CD4-positive, alpha-beta T cell treated with Interleukin-12 subunit alpha and Interleukin-12 subunit beta, for 1 hour (primary cell): ENCODE measurements around the gene ZNF385B.

Experiments
- DNase-seq: peaks from one replicate; pipeline ENCODE4 v3.0.0-alpha.2; 2020

Gene ZNF385B

DNA sequence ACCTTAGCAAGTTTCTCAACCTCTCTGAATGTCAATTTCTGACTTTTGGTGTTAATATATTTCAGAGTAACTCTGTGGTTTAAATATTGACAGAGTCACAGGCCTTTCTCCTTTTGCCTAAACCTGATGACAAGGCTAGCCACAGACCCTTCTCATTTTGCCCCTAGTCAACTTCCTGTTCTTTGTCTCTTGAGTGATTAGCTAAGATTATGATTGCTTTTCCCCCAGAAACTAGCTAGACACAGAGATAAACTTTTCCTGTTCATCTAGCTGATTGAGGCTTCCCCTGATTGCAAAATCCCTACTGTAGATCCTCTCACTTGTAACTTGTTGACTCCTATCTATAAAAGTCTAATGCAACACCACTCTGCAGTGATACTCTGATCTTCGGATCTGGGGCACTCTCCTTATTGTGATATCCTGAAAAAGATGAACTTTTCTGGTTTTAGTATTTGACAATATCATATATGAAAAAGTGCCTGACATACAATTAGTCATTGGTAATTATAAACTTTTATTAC, 241.4 kb downstream of the ZNF385B start:
- DNase-seq: no peak

DNA sequence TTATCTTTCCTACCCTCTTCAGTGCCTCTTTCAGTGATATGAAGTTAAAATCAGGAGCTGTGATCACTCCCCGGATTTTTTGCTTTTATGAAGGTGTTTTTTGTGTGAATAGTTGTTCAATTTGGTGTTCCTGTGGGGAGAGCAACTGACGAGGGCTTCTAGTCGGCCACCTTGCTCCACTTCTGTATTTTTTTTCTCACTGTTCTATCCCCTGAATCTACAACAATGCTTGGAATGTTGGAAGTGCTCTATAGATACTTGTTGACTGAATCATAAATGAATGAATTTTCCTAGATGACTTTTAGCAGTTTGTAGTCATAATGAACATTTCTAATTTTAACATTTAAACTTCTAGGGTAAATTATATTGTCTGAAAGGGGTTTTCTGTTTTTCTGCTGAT, 247.3 kb downstream of the ZNF385B start:
- no peak for DNase-seq

- DNase-seq: no peak
Observed at GRCh38 chr2:179613701-179614100, 247.7 kb downstream of the ZNF385B start.

DNA sequence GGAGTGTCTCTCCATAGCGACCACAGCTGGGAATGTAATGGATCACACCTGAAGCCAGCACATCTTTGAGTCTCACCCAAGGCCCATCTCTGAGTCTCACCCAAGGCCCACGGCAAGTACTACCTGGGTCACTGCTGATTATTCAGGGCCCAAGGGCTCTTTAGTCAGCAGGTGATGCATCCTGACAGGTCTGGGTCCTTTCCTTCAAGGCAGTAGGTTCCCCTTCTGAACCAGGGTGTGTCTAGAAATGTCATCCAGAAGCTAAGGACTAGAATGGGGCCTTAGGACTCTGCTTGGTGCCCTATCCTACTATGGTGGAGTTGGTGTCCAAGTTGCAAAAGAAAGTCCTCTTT, 248.1 kb downstream of the ZNF385B start:
- no peak for DNase-seq

DNA sequence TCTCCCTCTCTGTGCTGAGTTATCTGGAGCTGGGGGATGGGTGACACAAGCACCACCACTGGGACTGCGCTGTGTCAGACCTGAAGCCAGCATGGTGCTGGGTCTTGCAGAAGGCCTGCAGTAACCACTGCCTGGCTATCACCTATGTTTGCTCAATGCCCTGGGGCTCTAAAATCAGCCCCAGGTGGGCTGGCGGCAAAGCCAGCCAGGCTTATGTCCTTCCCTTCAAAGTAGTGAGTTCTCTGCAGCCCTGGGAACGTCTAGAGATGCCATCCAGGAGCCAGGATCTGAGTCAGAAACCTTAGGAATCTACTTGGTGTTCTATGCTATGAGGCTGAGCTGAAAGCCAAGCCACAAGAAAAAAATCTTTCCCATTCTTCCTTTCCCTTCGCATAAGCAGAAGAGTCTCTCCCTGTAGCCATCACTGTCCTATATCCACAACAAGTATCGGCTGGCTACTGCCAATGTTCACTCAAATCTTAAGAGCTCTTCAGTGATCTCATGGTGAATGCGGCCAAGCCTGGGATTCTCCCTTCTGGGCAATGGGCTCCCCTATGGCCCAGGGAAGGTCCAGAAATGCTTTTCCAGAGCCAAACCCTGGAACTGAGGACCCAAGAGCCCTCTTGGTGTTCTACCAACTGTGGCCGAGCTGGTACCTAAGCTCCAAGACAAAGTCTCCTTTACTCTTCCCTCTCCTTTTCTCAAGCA, 248.7 kb downstream of the ZNF385B start:
- DNase-seq: no peak

GRCh38 chr2:179612108-179612507, 249.3 kb downstream of the ZNF385B start:
- no peak for DNase-seq

DNA sequence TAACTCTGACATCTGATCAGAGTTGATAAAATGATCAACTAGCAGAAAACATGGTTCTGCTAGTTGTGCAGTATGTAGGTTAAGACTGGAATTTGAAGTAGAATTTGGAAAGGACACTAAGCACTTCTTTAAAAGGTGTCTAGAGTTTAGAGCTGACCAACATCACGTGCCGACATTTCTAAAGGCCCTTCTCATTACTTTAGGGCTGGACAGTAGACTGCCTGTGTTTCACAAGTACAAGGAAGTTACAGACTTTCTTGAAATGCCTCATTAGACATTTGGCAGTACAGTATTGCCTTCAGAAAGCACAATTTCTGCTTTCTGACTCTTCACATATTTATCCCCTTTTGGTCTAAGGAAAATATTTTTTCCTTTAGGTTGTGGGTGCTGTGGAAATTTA, 255.3 kb downstream of the ZNF385B start:
- DNase-seq: no peak

- no peak for DNase-seq
Observed at GRCh38 chr2:179605341-179605740, 256.1 kb downstream of the ZNF385B start.

GRCh38 chr2:179604598-179604997, 256.8 kb downstream of the ZNF385B start:
- no peak for DNase-seq

- DNase-seq: no peak
Observed at GRCh38 chr2:179602452-179602851, 259.0 kb downstream of the ZNF385B start.

DNA sequence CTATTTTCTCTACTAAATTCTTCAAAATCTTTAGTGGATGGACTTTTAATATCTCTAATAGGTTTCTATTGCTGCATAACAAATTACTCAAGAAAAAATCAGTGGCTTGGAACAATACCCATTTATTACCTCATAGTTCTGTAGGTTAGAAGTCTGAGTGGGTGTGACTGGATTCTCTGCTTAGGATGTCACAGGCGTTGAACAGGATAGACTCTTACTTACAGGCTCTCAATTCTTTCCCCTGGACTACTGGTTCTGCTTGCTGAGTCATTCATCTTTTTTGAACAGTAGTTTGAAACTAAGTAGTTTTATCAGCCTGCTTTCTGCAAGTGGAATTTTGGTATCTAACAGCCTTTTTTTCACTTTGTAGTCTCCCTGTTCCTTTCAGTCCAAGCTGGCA, 265.4 kb downstream of the ZNF385B start:
- DNase-seq: no peak

- DNase-seq: no peak
Observed at GRCh38 chr2:179595284-179595683, 266.1 kb downstream of the ZNF385B start.

DNA sequence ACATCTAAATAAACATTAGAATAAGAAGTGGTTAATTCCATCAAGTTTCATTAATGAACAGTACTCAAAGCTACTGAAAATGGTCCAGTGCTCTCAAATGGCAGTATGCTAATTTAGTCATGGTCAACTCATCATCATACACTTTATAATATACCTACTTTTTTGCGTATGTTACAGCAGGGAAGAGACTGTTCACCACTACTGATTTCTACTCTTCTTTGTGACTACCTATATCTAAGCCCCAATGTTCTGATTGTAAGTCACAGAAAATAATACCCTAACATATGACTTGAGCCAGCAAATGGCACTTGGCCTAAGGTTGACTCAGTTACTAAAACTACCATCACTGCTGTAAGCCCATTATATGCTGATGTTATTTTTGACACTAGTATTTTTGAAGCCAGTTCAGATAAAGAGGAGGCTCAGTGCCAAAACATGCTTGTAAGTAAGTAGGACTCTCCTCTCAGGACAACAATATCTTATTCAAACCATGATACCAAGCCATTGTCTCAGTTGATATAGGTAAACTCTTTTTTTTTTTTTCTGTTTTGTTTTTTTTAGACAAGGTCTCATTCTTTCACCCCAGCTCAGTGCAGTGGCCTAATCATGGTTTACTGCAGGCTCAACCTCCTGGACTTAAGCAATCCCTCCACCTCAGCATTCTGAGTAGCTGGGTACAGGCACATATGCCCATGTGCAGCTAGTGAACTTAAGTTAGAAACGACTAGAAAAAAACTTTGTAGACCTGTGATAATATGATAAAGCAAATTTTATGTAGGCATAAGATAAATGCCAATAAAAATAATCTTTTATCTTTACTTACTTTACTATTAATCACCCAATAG, 266.9 kb downstream of the ZNF385B start:
- DNase-seq: no peak

DNA sequence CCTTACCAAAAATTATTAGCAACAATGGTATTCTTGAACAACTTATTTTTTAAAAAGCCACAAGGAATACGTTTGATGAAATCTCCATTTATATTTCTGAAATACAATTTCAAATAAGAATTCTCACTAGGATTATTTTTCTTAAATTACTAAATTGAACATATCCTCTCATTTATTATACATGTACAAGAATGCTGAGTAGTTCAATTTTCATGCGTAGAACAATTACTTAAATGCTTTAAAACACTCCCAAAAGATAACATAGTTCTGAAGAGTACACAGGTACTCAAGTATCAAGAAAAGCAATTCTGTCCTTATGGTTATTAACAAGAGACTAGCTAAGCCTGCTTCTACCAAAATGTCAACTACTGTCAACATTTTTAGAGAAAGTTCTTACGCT, 268.1 kb downstream of the ZNF385B start:
- DNase-seq: no peak

DNA sequence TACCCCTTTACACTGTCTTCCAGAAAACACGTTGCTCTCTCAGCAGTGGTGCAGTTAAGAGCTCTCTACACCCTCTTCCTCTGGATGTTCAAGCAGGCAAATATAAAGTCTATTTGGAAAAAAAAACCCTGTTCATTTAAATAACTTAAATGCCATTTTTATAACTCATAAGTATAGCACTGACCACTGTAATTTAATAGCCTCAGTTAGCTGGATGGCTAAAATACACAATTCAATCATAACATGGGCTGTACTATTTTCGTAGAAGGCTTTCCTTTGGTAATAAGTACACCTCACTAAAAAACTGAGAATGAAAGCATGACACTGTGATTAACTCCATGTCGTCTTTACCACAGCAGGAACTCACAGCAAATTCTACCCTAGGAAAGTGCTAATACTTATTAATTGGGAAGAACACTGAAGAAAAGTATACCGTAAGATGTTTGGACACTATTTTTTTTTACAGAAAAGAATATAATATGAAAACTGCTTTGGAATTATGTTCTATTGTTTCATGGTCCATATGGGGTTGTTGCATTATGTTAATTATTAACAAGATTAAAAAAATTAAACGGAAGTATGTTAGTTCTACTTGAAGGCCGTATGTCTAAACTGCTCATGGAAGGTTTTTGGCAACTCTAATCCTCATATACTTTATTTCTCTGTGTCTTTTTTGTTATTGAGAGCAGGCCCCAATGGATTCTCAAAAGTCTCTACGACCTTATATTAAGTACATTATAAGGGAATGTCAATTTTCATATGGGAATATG, 269.1 kb downstream of the ZNF385B start:
- DNase-seq: no peak

DNA sequence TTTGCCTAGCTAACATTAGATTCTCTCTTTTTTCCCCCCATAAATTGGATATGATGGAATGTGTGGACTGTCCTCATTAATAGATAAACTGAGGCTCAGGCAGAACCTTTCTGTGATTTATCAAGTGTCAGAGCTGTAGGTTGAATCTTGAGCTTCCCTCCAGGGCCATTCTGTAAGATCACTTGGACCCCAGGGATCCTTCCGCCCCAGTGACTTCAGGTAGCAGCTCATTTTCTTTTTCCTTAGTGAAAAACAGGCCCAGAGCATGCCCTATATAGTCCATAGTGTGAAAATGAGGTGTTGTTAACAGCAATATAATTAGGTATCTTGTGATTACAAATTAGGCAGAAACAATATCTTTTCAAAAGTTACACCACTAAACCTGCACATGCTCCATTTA, 269.7 kb downstream of the ZNF385B start:
- DNase-seq: no peak

DNA sequence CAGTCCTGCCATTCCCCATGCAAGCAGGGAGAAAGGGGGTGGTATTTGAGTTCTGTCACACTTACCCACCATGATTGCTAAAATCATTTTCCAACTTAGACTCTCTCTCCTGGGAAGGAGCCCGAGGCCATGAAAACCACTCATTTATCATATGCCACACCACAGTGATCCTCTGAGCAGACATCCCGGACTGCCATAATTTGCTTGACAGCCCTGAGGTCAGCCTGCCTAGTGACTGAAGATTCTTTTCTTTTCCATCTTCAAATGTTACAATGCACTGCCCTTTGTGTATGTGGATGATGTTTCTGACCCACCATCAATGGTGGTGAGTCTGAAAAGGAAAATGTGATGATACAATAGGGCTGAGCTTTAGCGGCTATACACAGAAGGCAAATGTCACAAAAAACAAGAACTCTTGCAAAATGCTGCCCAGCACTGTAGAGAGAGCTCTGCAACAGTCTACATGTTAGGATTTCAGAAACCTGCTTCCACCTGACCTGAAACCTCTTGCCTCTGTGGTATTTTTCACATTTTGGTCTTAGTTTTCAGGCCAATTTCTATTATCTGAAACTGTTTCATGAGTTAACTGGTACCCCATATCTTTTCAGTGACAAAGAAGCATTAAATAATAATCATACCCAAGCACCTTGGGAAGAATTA, 272.8 kb downstream of the ZNF385B start:
- DNase-seq: no peak

DNA sequence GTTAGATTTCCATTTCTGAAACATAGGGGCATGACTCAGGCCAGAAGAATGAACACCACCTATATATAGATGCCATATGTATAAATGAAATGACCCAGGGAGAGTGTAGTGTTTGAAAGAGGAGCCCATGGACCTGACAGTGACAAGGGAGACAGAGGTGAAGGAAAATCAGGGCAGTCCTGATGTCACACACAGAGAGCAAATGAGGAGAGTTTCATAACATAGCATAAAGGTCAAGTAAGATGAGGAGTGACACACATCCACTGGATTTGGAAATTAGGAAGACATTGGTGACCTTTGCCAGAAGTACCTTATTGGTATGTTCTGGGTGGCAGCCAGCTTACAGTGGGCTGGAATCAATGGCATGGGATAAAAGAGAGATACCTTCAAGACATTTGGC, 276.7 kb downstream of the ZNF385B start:
- no peak for DNase-seq

DNA sequence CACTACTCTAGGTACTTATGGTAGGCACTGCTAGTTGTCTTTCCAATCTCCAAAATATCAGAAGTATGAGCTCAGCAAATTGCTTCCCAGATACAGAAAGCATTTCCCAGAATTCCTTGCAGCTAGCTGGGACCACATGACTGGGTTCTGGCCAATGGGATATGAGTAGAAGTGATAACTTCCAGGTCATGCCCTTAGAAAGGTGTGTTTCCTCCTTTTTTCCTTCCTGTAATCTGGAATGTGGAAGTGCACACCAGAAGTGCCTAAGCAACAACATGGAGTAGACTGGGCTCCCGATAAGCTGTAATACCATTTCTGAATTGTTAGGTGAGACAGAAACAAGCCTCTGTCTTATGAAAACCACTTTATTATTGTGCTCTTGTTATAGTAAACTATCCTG, 279.8 kb downstream of the ZNF385B start:
- DNase-seq: no peak

DNA sequence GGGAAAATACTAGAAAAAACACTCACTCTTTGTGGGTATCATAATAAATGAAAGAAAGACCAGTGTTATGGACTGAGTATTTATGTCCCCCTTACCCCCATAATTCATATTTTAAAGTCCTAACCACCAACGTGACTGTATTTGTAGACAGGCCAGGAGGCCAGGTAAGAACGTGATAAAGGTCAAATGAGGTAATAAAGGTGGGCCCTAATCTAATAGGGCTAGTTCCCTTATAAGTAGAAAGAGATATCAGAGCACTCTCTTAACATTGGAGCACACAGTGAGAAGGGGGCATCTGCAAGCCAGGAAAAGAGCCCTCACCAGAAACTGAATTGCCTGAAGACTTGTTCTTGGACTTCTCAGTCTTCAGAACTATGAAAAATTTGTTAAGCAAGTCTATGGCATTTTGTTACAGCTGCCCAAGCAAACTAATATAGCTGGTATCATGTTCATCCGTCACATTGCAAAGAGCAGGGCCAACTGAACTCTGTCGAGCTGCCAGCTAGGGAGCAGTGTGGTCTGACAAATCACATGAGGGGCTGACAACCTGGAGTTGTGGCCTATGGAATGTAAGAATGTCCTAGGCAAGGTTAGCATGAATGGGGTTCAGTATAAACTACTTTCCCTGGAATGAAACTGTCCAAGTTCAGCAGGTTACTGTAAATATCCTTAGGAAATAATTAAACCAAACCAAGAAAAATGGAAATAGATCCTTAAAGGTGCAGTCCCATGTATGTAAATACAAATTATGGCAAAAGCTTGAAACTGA, 280.9 kb downstream of the ZNF385B start:
- DNase-seq: no peak

- no peak for DNase-seq
Observed at GRCh38 chr2:179579800-179580199, 281.6 kb downstream of the ZNF385B start.
